Mucosa of descending colon (tissue), 3 donors: ENCODE data around the gene GNGT1. TPM values are rescaled to one million over a fixed set of nuclear protein-coding genes. Genes with fewer than 3 reads are reported as not detected.

ENCODE experiments used
- ATAC-seq: fragments of 200-7000 bp; cut with Tn5 transposase; one replicate; pipeline ENCODE4 v1.9.1; 2020; ENCODE audit warnings: mild to moderate bottlenecking, moderate library complexity
- DNase-seq, 3 donors: peaks; one replicate each; pipeline ENCODE4 v3.0.0-alpha.2; 2020
- H3K36me3 ChIP-seq: fragments of 200-600 bp; one replicate; pipeline ENCODE4 v1.8.0; 2021; ENCODE audit warnings: low read depth, mild to moderate bottlenecking
- H3K4me1 ChIP-seq: fragments of 200-600 bp; one replicate; pipeline ENCODE4 v1.8.0; 2021; ENCODE audit warnings: low read depth, mild to moderate bottlenecking
- H3K4me3 ChIP-seq: fragments of 200-600 bp; one replicate; pipeline ENCODE4 v1.8.0; 2021; ENCODE audit warnings: mild to moderate bottlenecking
- H3K9me3 ChIP-seq: fragments of 200-600 bp; one replicate; pipeline ENCODE4 v1.8.0; 2021; ENCODE audit warnings: mild to moderate bottlenecking
- CTCF ChIP-seq: fragments of 200-600 bp; IDR thresholded peaks from one replicate; pipeline ENCODE4 v1.8.0; 2022; ENCODE audit warnings: antibody characterized with exemption, mild to moderate bottlenecking
- intact Hi-C, 2 donors: fragments of 100-400 bp; cut with DNase I in 1 of 2; cut with micrococcal nuclease in 1 of 2; formaldehyde crosslinking; loops; one replicate each; pipeline versions ENCODE4 v1.11.0 to v1.11.1; 2022; cut with DNase I, micrococcal nuclease
- total RNA-seq, 3 donors: library from RNA; stranded (reverse); fragmentation: NEBNext Ultra II Directional in 2 of 3; extraction: Animal tissue kit (Norgen Biotek cat#: 25700) in 2 of 3; gene quantifications; one replicate each; pipeline versions ENCODE4 v1.2.1 to v1.2.4, GENCODE V29; 2021 to 2023
- donor health status: DM: no; HTN: no; CAD: no; lungs with moderate emphysema.
- donor health status: DM: no; HTN: no; CAD: no.
- donor health status: DM: no; HTN: yes; CAD: no.

GNGT1 gene
- total RNA-seq, 3 donors from 2014 or later: not detected

- DNase-seq (no peak), ATAC-seq (no peak)
- TF ChIP-seq CTCF: no peak
- Histone ChIP-seq H3K36me3 (no peaks in the 10 kb centered on the region), H3K4me3 (no peak overlapping the region), H3K4me1 (no peaks in the 10 kb centered on the region), H3K9me3 (no peaks in the 10 kb centered on the region)
- intact Hi-C loops: no loop called here
Measured at GRCh38 chr7:93958216-93958615, 51.8 kb downstream of the GNGT1 start.

- intact Hi-C loops: no loop called here
- no peak for TF ChIP-seq CTCF
- Histone ChIP-seq H3K4me3 (no peak overlapping the region), H3K4me1 (no peaks in the 10 kb centered on the region), H3K36me3 (no peaks in the 10 kb centered on the region), H3K9me3 (no peaks in the 10 kb centered on the region)
- ATAC-seq (no peak), DNase-seq (no peak)
Measured at GRCh38 chr7:93958651-93959050, 52.3 kb downstream of the GNGT1 start.

Other genes starting within 250 kb of the GNGT1 start
- under 1 TPM; 0.41 to 0.61 (median 0.46) TPM for gene TFPI2, start 15.8 kb upstream of the GNGT1 start, total RNA-seq
- gene GNG11, start 15.2 kb downstream of the GNGT1 start, total RNA-seq: 1 to 10 TPM; 1.7 to 7.7 (median 3.4) TPM
- gene BET1, start 97.8 kb downstream of the GNGT1 start, total RNA-seq: 10 to 100 TPM; 16.4 to 21.4 (median 18.9) TPM